K562 treated with DMSO at 1 percent for 48 hours (cell line): ENCODE data around the gene ZNF92. TPM values are rescaled to one million over a fixed set of nuclear protein-coding genes. Genes with fewer than 3 reads are reported as not detected.

ENCODE experiments used
- total RNA-seq: library from RNA; unstranded; fragments of 300-600 nt; gene quantifications from 2 replicates; pipeline ENCODE4 v1.2.3, GENCODE V29; 2022; ENCODE audit warnings: low replicate concordance; ENCODE audit errors: extremely low read depth

The ZNF92 gene
- not detected in 2 replicates for total RNA-seq

DNA sequence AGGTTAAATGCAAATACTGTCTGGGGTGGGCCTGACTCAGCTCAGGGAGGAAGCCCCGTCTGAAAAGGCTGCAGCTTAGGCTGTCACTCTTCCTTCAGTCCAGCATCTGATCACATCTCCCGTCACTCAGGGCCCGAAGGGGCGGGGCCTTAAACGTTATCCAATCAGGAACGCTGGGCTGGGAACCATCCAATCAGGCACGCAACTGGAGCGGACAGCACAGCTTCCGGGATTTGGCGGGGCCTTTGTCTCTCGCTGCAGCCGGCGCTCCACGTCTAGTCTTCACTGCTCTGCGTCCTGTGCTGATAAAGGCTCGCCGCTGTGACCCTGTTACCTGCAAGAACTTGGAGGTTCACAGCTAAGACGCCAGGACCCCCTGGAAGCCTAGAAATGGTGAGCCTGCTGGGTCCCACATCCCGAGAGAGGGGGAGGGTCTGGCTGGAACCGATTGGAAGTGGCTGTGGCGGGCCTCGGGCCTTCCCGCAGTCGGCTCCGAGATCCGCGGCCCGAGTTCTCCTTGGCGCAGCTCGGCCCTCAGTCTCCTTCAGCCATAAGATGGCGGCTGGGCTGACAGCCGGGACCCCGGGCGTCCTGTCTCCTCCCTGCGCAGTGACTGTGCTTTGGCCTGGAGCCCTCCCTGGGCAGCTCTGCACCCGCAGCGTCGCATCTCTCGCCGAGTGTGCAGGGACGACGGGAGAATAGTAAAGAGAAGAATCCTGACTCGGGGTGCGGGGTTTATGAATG, at the start of gene ZNF92:
Gene ZNF92 (plus strand): TSS at position 248 of the 744 bp plus-strand sequence. CDS start 143 bp downstream, at position 391.

